Esophagus (tissue), 2 donors: ENCODE results near the gene PYDC1. TPM values are rescaled to one million over a fixed set of nuclear protein-coding genes. Genes with fewer than 3 reads are reported as not detected.
A peak's percentile ranks its signal among the peaks of the same experiment; 100 is the strongest.
"Not testable (repeated sequence)": the region's sequence is repeated elsewhere in the genome, so short reads cannot be mapped to it uniquely, and the experiment has no call there.

ENCODE experiments used
- H3K27ac ChIP-seq, 2 donors: one replicate each; pipeline ENCODE4 v1.5.1; 2013; ENCODE audit warnings: low read depth in 2 of 2, mild to moderate bottlenecking in 2 of 2, inconsistent platforms in 1 of 2, low read length in 1 of 2, moderate library complexity in 1 of 2
- H3K27me3 ChIP-seq, 2 donors: one replicate each; pipeline ENCODE4 v1.6.1; 2013; ENCODE audit warnings: low read length in 2 of 2, control low read depth in 1 of 2, mild to moderate bottlenecking in 1 of 2; ENCODE audit not compliant: insufficient read depth in 2 of 2, control insufficient read depth in 1 of 2
- H3K36me3 ChIP-seq, 2 donors: one replicate each; pipeline ENCODE4 v1.6.1; 2013; ENCODE audit warnings: low read length in 1 of 2; ENCODE audit not compliant: control insufficient read depth in 2 of 2, insufficient read depth in 2 of 2
- H3K4me1 ChIP-seq, 2 donors: one replicate each; pipeline ENCODE4 v1.6.1; 2013; ENCODE audit warnings: low read length in 1 of 2; ENCODE audit not compliant: control insufficient read depth in 2 of 2, insufficient read depth in 2 of 2
- H3K4me3 ChIP-seq, 2 donors: one replicate each; pipeline ENCODE4 v1.5.1; 2013; ENCODE audit warnings: low read length in 2 of 2, mild to moderate bottlenecking in 2 of 2, low read depth in 1 of 2, moderate library complexity in 1 of 2
- H3K9me3 ChIP-seq, 2 donors: one replicate each; pipeline ENCODE4 v1.6.1; 2013; ENCODE audit warnings: mild to moderate bottlenecking in 2 of 2, low read depth in 1 of 2, low read length in 1 of 2, moderate library complexity in 1 of 2; ENCODE audit not compliant: control insufficient read depth in 2 of 2, insufficient read depth in 1 of 2
- WGBS, 2 donors: extraction: QIAGEN DNeasy Blood & Tissue Kit; methylation state at CpG; one replicate each; pipeline ENCODE4 v1.1.7; 2013; 5-methylcytosine and 5-hydroxymethylcytosine counted together
- polyA plus RNA-seq, 2 donors: library from polyadenylated mRNA; stranded (reverse); fragments of 200-250 nt; gene quantifications; one replicate each; pipeline ENCODE4 v1.2.3, GENCODE V29; 2013
- donor health status: healthy with polysubstance abuse.
- donor health status: Bipolar disorder and iron deficiency.

Gene PYDC1
- polyA plus RNA-seq, 2 donors: not detected

DNA sequence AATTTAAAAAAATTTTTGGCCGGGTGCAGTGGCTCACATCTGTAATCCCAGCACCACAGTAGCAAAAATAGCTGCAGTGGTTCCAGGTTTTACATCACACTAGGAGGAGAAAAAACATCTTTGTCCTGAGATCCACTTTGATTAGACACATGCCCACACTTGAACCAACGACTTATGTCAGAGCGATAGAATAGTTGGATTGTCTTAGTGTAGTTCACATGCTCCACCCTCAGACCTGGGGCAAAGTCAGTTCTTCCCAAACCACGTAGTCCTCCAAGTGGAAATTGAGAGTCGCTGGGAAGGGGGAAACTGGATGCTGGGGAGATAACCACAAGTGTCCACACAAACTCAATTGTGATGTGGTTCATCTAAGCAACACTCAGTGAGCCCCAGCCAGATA lies 31.4 kb upstream of the PYDC1 start:
- Histone ChIP-seq H3K36me3 (no peaks in the 10 kb centered on the region), H3K9me3 (no peaks in the 10 kb centered on the region), H3K27ac (peak overlapping the region in 1 of 2 donors; percentile 11), H3K4me3 (no peak overlapping the region), H3K4me1 (peaks cover 0 to 7% of the 10 kb centered on the region in 2 donors), H3K27me3 (no peaks in the 10 kb centered on the region)
- WGBS, 2 donors: 43 to 55% methylated on average over 5 of the region's 5 CpGs

DNA sequence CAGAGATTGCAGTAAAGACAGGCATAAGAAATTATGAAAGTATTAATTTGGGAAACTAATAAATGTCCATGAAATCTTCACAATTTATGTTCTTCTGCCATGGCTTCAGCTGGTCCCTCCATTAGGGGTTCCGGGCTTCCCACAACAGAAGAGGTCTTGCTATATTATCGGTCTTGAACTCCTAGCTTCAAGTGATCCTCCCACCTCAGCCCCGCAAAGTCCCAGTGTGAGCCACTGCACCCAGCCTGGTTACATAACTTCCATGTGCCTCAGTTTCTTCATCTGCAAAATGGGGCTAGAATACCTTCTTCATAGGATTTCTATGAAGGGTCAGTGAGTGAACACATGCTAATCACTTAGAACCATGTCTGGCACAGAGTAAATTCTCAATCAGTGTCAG lies 29.4 kb upstream of the PYDC1 start:
- H3K36me3 ChIP-seq: no peaks in the 10 kb centered on the region
- no peaks in the 10 kb centered on the region for H3K27me3 ChIP-seq
- WGBS, 2 donors: 92 to 94% methylated on average over 3 of the region's 3 CpGs
- H3K27ac ChIP-seq: no peak overlapping the region
- no peak overlapping the region for H3K4me3 ChIP-seq
- H3K4me1 ChIP-seq: peaks cover 0 to 3% of the 10 kb centered on the region in 2 donors
- no peaks in the 10 kb centered on the region for H3K9me3 ChIP-seq

DNA sequence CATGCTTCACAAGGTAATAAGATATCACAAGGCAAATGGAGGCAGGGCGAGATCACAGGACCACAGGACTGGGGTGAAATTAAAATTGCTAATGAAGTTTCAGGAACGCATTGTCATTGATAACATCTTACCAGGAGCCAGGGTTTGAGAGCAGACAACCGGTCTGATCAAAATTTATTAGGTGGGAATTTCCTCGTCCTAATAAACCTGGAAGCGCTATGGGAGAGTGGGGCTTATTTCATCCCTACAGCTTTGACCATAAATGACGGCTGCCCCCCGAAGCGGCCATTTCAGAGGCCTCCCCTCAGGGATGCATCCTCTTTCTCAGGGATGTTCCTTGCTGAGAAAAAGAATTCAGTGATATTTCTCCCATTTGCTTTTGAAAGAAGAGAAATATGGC lies 28.7 kb upstream of the PYDC1 start:
- H3K4me3 ChIP-seq, H3K27me3 ChIP-seq, H3K4me1 ChIP-seq, H3K36me3 ChIP-seq, H3K27ac ChIP-seq, H3K9me3 ChIP-seq: not testable (repeated sequence)
- WGBS, 2 donors: 62 to 63% methylated on average over 8 of the region's 8 CpGs

DNA sequence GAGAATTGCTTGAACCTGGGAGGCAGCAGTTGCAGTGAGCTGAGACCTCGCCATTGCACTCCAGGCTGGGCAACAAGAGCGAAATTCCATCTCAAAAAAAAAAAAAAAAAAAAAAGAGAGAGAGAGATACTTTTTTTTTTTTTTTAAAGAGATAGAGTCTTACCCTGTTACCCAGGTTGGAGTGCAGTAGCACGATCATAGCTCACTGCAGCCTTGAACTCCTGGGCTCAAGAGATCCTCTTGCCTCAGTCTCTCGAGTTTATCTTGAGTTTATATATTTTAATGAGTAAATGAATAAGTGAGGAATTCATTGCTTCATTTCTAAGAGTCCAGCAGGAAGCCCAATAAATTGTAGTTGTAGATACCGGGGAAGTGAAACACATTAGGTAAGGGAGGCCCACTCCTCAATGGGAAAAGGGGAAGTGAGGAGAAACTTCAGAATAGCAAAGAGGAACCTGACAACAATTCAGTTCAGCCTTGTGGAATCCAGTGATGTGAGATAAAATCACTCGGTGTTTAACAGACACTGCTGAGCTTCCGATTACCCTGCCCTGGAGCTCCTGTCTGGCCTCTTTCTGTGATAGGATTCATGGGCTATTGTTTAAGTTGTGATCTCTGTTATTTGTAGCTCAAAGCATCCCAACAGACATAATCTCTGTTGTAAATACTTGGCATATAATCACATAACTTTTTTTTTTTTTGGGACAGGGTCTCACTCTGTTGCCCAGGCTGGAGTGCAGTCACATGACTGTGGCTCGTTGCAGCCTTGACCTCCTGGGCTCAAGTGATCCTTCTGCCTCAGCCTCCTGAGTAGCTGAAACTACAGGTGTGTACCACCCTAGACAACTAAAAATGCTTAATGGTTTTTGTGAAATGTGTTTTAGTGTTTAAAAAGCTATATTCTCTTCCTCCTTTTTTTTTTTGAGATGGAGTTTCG lies 27.1 kb upstream of the PYDC1 start:
- no peaks in the 10 kb centered on the region for H3K9me3 ChIP-seq
- H3K36me3 ChIP-seq: no peaks in the 10 kb centered on the region
- WGBS, 2 donors: 63% methylated on average over 8 to 9 of the region's 9 CpGs
- peaks cover 0 to 3% of the 10 kb centered on the region in 2 donors for H3K4me1 ChIP-seq
- no peak overlapping the region for H3K27ac ChIP-seq
- no peak overlapping the region for H3K4me3 ChIP-seq
- H3K27me3 ChIP-seq: no peaks in the 10 kb centered on the region

GRCh38 chr16:31242206-31242605 lies 25.3 kb upstream of the PYDC1 start:
- no peak overlapping the region for H3K4me3 ChIP-seq
- H3K36me3 ChIP-seq: no peaks in the 10 kb centered on the region
- WGBS, 2 donors: 26 to 50% methylated on average over 6 of the region's 6 CpGs
- no peaks in the 10 kb centered on the region for H3K4me1 ChIP-seq
- H3K9me3 ChIP-seq: no peaks in the 10 kb centered on the region
- no peaks in the 10 kb centered on the region for H3K27me3 ChIP-seq
- no peak overlapping the region for H3K27ac ChIP-seq

- Histone ChIP-seq H3K4me1 (no peaks in the 10 kb centered on the region), H3K27ac (no peak overlapping the region), H3K27me3 (no peaks in the 10 kb centered on the region), H3K9me3 (no peaks in the 10 kb centered on the region), H3K4me3 (no peak overlapping the region), H3K36me3 (no peaks in the 10 kb centered on the region)
- 80 to 88% methylated on average over 4 of the region's 4 CpGs for whole genome bisulfite sequencing, 2 donors
Measured at GRCh38 chr16:31238041-31238440, 21.1 kb upstream of the PYDC1 start.

DNA sequence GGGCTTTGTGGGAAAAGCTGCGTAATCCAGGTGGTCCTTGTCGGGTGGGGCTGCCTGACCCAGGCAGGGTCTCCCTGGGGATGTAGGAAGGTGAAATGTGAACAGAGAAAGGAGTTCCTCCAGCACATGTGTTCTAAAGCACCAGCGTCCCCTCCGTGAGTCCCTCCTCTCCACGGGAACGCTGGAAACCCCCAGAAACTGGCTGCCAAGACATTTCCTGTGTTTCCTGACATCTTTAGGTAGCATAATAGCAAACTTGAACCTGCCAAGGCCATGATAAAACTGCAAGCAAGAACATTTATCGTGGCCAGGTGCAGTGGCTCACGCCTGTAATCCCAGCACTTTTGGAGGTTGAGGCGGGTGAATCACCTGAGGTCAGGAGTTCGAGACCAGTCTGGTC lies 12.6 kb upstream of the PYDC1 start:
- H3K27ac ChIP-seq: no peak overlapping the region
- no peaks in the 10 kb centered on the region for H3K4me1 ChIP-seq
- H3K36me3 ChIP-seq: no peaks in the 10 kb centered on the region
- H3K9me3 ChIP-seq: no peaks in the 10 kb centered on the region
- peaks cover 4 to 7% of the 10 kb centered on the region in 2 donors for H3K27me3 ChIP-seq
- no peak overlapping the region for H3K4me3 ChIP-seq
- 39% methylated on average over 10 of the region's 10 CpGs for WGBS, 2 donors

DNA sequence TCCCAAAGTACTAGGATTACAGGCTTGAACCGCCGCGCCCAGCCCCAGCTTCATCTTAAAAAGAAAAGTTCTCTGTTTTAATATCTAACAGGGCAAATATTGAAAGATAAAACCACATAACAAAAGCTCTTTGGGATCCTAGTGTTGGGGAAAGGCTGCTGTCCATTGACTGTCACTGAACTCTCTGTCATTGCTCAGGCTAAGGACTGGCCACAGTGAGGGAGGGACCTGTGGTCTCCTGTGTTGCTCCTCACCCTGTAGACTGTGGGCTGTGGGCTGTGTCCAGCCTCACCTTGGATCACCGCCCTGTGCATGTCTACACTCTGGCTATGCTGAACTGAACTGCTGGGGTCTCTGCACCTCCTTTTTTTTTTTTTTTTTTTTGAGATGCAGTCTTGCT lies 11.3 kb upstream of the PYDC1 start:
- H3K27ac ChIP-seq: no peak overlapping the region
- no peaks in the 10 kb centered on the region for H3K9me3 ChIP-seq
- peaks cover 0 to 4% of the 10 kb centered on the region in 2 donors for H3K4me1 ChIP-seq
- H3K4me3 ChIP-seq: no peak overlapping the region
- WGBS, 2 donors: 97 to 99% methylated on average over 4 of the region's 4 CpGs
- peaks cover 4 to 7% of the 10 kb centered on the region in 2 donors for H3K27me3 ChIP-seq
- H3K36me3 ChIP-seq: no peaks in the 10 kb centered on the region

GRCh38 chr16:31225193-31225592 lies 8.3 kb upstream of the PYDC1 start:
- peaks cover 4 to 8% of the 10 kb centered on the region in 2 donors for H3K4me1 ChIP-seq
- peaks cover 3 to 4% of the 10 kb centered on the region in 2 donors for H3K27me3 ChIP-seq
- no peaks in the 10 kb centered on the region for H3K36me3 ChIP-seq
- 91 to 95% methylated on average over 3 of the region's 3 CpGs for WGBS, 2 donors
- no peak overlapping the region for H3K4me3 ChIP-seq
- H3K9me3 ChIP-seq: no peaks in the 10 kb centered on the region
- H3K27ac ChIP-seq: no peak overlapping the region
